ENCODE results near the gene TAPT1.

The TAPT1 gene

DNA sequence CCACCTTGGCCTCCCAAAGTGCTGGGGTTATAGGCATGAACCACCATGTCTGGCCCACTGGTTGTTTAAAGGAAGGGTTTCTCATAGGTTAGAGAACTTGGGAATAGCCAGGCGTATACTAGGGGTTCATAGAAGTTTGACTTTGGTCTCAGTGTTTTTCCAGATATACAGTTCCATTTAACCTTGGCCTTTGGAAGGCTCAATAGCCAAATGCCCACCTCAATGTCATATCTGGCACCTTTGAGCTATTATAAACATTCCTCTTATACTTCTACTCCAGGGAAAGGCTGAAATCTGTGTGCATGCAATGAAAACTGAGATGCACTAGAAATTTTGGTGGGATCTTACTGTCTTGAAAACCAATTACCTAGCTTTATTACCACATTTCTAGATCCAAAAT, 95.0 kb downstream of the TAPT1 start:
- Histone ChIP-seq H3K4me2 (ENCODE audit: low read depth, low read length, poor library complexity, severe bottlenecking) (no peak overlapping the region), H3K36me3 (ENCODE audit: insufficient read depth, low read length) (no peaks in the 10 kb centered on the region), H3K79me2 (ENCODE audit: insufficient read depth, low read length) (no peaks in the 10 kb centered on the region), H3K4me3 (ENCODE audit: low read length, poor library complexity, severe bottlenecking) (no peak overlapping the region), H3K27me3 (ENCODE audit: insufficient read depth, low read length, poor library complexity, severe bottlenecking) (no peaks in the 10 kb centered on the region), H3K4me1 (ENCODE audit: insufficient read depth, low read length, poor library complexity, severe bottlenecking) (no peaks in the 10 kb centered on the region), H4K20me1 (ENCODE audit: insufficient read depth, low read length, poor library complexity, severe bottlenecking) (no peaks in the 10 kb centered on the region), H3F3A (ENCODE audit: low read depth) (no peaks in the 10 kb centered on the region), H3K9me3 (ENCODE audit: insufficient read depth, low read depth, low read length) (peaks cover 5% of the 10 kb centered on the region; the same call in 1 of the 2 replicates), H3K9ac (ENCODE audit: low read depth, low read length, poor library complexity, severe bottlenecking) (no peak overlapping the region), H2AFZ (ENCODE audit: low read length) (no peak overlapping the region), H3K9me2 (replicated peaks; ENCODE audit: low read depth, low read length) (no peaks in the 10 kb centered on the region)
- TF ChIP-seq EZH2phosphoT487 (IDR thresholded peaks at IDR 0.05; ENCODE audit: borderline replicate concordance): no peak
- TF ChIP-seq, protein P1, sequence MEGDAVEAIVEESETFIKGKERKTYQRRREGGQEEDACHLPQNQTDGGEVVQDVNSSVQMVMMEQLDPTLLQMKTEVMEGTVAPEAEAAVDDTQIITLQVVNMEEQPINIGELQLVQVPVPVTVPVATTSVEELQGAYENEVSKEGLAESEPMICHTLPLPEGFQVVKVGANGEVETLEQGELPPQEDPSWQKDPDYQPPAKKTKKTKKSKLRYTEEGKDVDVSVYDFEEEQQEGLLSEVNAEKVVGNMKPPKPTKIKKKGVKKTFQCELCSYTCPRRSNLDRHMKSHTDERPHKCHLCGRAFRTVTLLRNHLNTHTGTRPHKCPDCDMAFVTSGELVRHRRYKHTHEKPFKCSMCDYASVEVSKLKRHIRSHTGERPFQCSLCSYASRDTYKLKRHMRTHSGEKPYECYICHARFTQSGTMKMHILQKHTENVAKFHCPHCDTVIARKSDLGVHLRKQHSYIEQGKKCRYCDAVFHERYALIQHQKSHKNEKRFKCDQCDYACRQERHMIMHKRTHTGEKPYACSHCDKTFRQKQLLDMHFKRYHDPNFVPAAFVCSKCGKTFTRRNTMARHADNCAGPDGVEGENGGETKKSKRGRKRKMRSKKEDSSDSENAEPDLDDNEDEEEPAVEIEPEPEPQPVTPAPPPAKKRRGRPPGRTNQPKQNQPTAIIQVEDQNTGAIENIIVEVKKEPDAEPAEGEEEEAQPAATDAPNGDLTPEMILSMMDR (conservative IDR thresholded peaks at IDR 0.05; ENCODE audit: low read length): no peak

DNA sequence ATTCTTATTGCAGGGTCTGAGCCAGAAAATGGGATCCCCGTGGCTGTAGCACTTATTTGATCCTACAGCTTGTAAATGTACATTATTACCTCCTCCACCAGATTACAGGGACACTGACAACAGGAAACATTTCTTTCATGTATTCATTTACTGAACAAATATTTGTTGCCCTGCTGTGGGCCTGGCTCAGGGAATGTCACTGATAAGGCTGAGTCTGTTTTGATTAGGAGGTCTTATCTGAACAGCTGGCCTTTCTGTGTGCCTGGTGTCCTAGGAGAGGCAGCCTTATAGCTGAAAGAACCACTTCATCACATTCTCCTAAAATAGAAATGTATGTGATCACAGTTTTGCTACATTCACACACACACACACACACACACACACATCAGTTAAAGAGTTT, 96.9 kb downstream of the TAPT1 start:
- H3F3A ChIP-seq (ENCODE audit: low read depth): no peaks in the 10 kb centered on the region
- no peak overlapping the region for H3K4me3 ChIP-seq (ENCODE audit: low read length, poor library complexity, severe bottlenecking)
- no peaks in the 10 kb centered on the region for H3K9me3 ChIP-seq (ENCODE audit: insufficient read depth, low read depth, low read length)
- no peaks in the 10 kb centered on the region for H3K9me2 ChIP-seq (replicated peaks; ENCODE audit: low read depth, low read length)
- H3K4me2 ChIP-seq (ENCODE audit: low read depth, low read length, poor library complexity, severe bottlenecking): no peak overlapping the region
- no peak overlapping the region for H2AFZ ChIP-seq (ENCODE audit: low read length)
- H3K9ac ChIP-seq (ENCODE audit: low read depth, low read length, poor library complexity, severe bottlenecking): no peak overlapping the region
- H3K79me2 ChIP-seq (ENCODE audit: insufficient read depth, low read length): no peaks in the 10 kb centered on the region
- H3K4me1 ChIP-seq (ENCODE audit: insufficient read depth, low read length, poor library complexity, severe bottlenecking): peaks cover 8% of the 10 kb centered on the region
- TF ChIP-seq, protein P1 (conservative IDR thresholded peaks at IDR 0.05; ENCODE audit: low read length): no peak
- TF ChIP-seq EZH2phosphoT487 (IDR thresholded peaks at IDR 0.05; ENCODE audit: borderline replicate concordance): no peak
- H3K36me3 ChIP-seq (ENCODE audit: insufficient read depth, low read length): no peaks in the 10 kb centered on the region
- H3K27me3 ChIP-seq (ENCODE audit: insufficient read depth, low read length, poor library complexity, severe bottlenecking): no peaks in the 10 kb centered on the region
- no peaks in the 10 kb centered on the region for H4K20me1 ChIP-seq (ENCODE audit: insufficient read depth, low read length, poor library complexity, severe bottlenecking)

DNA sequence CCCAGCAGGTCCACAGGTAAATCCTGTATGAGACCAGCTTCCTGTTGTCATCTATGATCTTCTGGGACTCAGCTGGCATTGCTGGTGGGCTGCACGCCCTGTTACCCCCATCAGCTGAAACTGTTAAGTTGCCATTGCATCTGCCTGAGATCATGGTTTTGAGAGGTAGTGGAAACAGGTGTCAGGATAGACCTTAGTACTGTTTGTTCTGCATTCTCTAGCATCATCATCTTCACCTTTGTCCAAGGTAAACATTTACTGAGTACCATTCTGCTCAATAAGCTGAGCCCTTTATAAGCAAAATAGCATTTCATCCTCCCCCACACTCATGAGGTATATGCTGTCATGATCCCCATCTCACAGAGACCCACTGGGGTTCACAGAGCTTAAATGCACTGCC, 99.6 kb downstream of the TAPT1 start:
- H3F3A ChIP-seq (ENCODE audit: low read depth): 0 out of 2 replicates have a peak, but pooled peaks cover 4% of the 10 kb centered on the region
- H3K79me2 ChIP-seq (ENCODE audit: insufficient read depth, low read length): no peaks in the 10 kb centered on the region
- peaks cover 34% of the 10 kb centered on the region for H3K4me1 ChIP-seq (ENCODE audit: insufficient read depth, low read length, poor library complexity, severe bottlenecking)
- TF ChIP-seq, protein P1 (conservative IDR thresholded peaks at IDR 0.05; ENCODE audit: low read length): no peak
- no peak for TF ChIP-seq EZH2phosphoT487 (IDR thresholded peaks at IDR 0.05; ENCODE audit: borderline replicate concordance)
- no peaks in the 10 kb centered on the region for H3K27me3 ChIP-seq (ENCODE audit: insufficient read depth, low read length, poor library complexity, severe bottlenecking)
- H3K9ac ChIP-seq (ENCODE audit: low read depth, low read length, poor library complexity, severe bottlenecking): no peak overlapping the region
- H3K4me2 ChIP-seq (ENCODE audit: low read depth, low read length, poor library complexity, severe bottlenecking): no peak overlapping the region
- no peaks in the 10 kb centered on the region for H3K9me3 ChIP-seq (ENCODE audit: insufficient read depth, low read depth, low read length)
- no peaks in the 10 kb centered on the region for H4K20me1 ChIP-seq (ENCODE audit: insufficient read depth, low read length, poor library complexity, severe bottlenecking)
- H3K4me3 ChIP-seq (ENCODE audit: low read length, poor library complexity, severe bottlenecking): no peak overlapping the region
- no peak overlapping the region for H2AFZ ChIP-seq (ENCODE audit: low read length)
- H3K9me2 ChIP-seq (replicated peaks; ENCODE audit: low read depth, low read length): no peaks in the 10 kb centered on the region
- H3K36me3 ChIP-seq (ENCODE audit: insufficient read depth, low read length): no peaks in the 10 kb centered on the region

All from Loucy (cell line).